Endothelial cell of umbilical vein (primary cell): ENCODE data around the gene NKD2. TPM values are rescaled to one million over a fixed set of nuclear protein-coding genes. Genes with fewer than 3 reads are reported as not detected.

ENCODE experiments used
- BruUV-seq: library from RNA; stranded (reverse); fragments of 400-500 nt; replicated peaks from 2 replicates; lab custom pipeline; 2021; lab: Mats Ljungman, UMichigan
- CTCF ChIA-PET: fragments of 300-600, 350-600 bp; sonication (Branson Sonifier 250); formaldehyde crosslinking; loops from one replicate; lab custom pipeline; 2021; ENCODE audit warnings: antibody characterized with exemption, inconsistent platforms; lab: Charles Lee
- POLR2A ChIA-PET: fragments of 300-600, 350-600 bp; sonication (Branson Sonifier 250); formaldehyde crosslinking; loops from one replicate; lab custom pipeline; 2021; ENCODE audit warnings: antibody characterized with exemption, inconsistent platforms; lab: Charles Lee
- DNase-seq: peaks from one replicate; pipeline ENCODE4 v3.0.0-alpha.2; 2011; ENCODE audit warnings: low read depth, low spot score
- FAIRE-seq: peaks from 2 replicates; lab custom pipeline; 2011; peaks lifted over from hg19 to GRCh38; lab: Jason Lieb, UNC
- H2AFZ ChIP-seq: 2 replicates; pipeline ENCODE4 v1.6.0; 2012; ENCODE audit warnings: low read depth, low read length, control low read depth, inconsistent platforms
- H3K27ac ChIP-seq: 2 replicates; pipeline ENCODE4 v1.5.1; 2011; ENCODE audit warnings: low read depth, mild to moderate bottlenecking, control low read depth, low read length, moderate library complexity; ENCODE audit not compliant: insufficient read depth
- H3K27me3 ChIP-seq, 2 experiments: 2 replicates each; pipeline versions ENCODE4 v1.6.0 to v1.6.1; 2011; ENCODE audit warnings: low read length in 2 of 2, mixed read lengths in 1 of 2; ENCODE audit not compliant: control insufficient read depth in 2 of 2, insufficient read depth in 2 of 2
- H3K36me3 ChIP-seq, 2 experiments: 2 replicates in 1 of 2; 3 replicates in 1 of 2; pipeline ENCODE4 v1.5.1; 2011; ENCODE audit warnings: low read length in 2 of 2, mild to moderate bottlenecking in 1 of 2, moderate library complexity in 1 of 2; ENCODE audit not compliant: control insufficient read depth in 2 of 2, insufficient read depth in 2 of 2; ENCODE audit errors: extremely low read depth in 1 of 2
- H3K4me1 ChIP-seq: 3 replicates; pipeline ENCODE4 v1.5.1; 2011; ENCODE audit warnings: mild to moderate bottlenecking, low read length; ENCODE audit not compliant: control insufficient read depth, insufficient read depth; ENCODE audit errors: extremely low read depth
- H3K4me2 ChIP-seq: 2 replicates; pipeline ENCODE4 v1.6.1; 2011; ENCODE audit warnings: low read length, control low read depth, mixed read lengths; ENCODE audit not compliant: insufficient read depth
- H3K4me3 ChIP-seq, 3 experiments: fragments of 200-600 bp in 1 of 3; sonication (generic), shearing (Covaris generic) in 1 of 3; replicated peaks in 1 of 3; 2 replicates each; pipeline ENCODE4 v1.5.1; 2011 to 2016; ENCODE audit warnings: control low read depth in 3 of 3, low read length in 3 of 3, mild to moderate bottlenecking in 2 of 3, inconsistent platforms in 1 of 3, low read depth in 1 of 3, moderate library complexity in 1 of 3; ENCODE audit not compliant: insufficient read depth in 1 of 3
- H3K79me2 ChIP-seq: 2 replicates; pipeline ENCODE4 v1.6.0; 2012; ENCODE audit warnings: low read length, inconsistent platforms; ENCODE audit not compliant: control insufficient read depth, insufficient read depth
- H3K9ac ChIP-seq: replicated peaks from 2 replicates; pipeline ENCODE3; 2011; ENCODE audit warnings: low read length, control low read depth; ENCODE audit not compliant: insufficient read depth; ENCODE audit errors: extremely low read depth
- H3K9me1 ChIP-seq: replicated peaks from 3 replicates; pipeline ENCODE4 v1.6.0; 2011; ENCODE audit warnings: mild to moderate bottlenecking, low read length; ENCODE audit not compliant: control insufficient read depth, insufficient read depth; ENCODE audit errors: extremely low read depth
- H3K9me3 ChIP-seq: replicated peaks from 2 replicates; pipeline ENCODE4 v1.5.1; 2012; ENCODE audit warnings: low read length, inconsistent platforms; ENCODE audit not compliant: control insufficient read depth, insufficient read depth
- H4K20me1 ChIP-seq: replicated peaks from 2 replicates; pipeline ENCODE3; 2011; ENCODE audit warnings: mild to moderate bottlenecking, low read length; ENCODE audit not compliant: control insufficient read depth, insufficient read depth; ENCODE audit errors: extremely low read depth
- CTCF ChIP-seq, 2 donors: IDR thresholded peaks; 1 replicate in 1 of 2; 2 replicates in 1 of 2; pipeline ENCODE4 v1.5.1; 2011; ENCODE audit warnings: low read length in 2 of 2, mild to moderate bottlenecking in 2 of 2, moderate library complexity in 2 of 2, control low read depth in 1 of 2, inconsistent platforms in 1 of 2, low read depth in 1 of 2; ENCODE audit not compliant: insufficient read depth in 1 of 2; ENCODE audit errors: extremely low read depth in 1 of 2
- EZH2 ChIP-seq: IDR thresholded peaks from 2 replicates; pipeline ENCODE4 v1.6.1; 2012; ENCODE audit warnings: borderline replicate concordance, low read depth, mild to moderate bottlenecking, moderate library complexity, low read length, inconsistent platforms; ENCODE audit not compliant: severe bottlenecking
- FOS ChIP-seq: IDR thresholded peaks from 2 replicates; pipeline ENCODE4 v1.6.1; 2011; ENCODE audit warnings: mild to moderate bottlenecking, low read length, moderate library complexity, borderline replicate concordance; ENCODE audit not compliant: insufficient read depth
- GATA2 ChIP-seq: IDR thresholded peaks from 2 replicates; pipeline ENCODE4 v1.7.0; 2011; ENCODE audit warnings: low read depth, mild to moderate bottlenecking, moderate library complexity, mixed read lengths, low read length; ENCODE audit not compliant: insufficient read length, insufficient read depth
- JUN ChIP-seq: IDR thresholded peaks from 2 replicates; pipeline ENCODE4 v1.6.1; 2011; ENCODE audit warnings: borderline replicate concordance, low read depth; ENCODE audit not compliant: insufficient read length, insufficient read depth
- MAX ChIP-seq: IDR thresholded peaks from 2 replicates; pipeline ENCODE4 v1.6.1; 2011; ENCODE audit not compliant: insufficient read depth, insufficient read length
- MYC ChIP-seq: IDR thresholded peaks from one replicate; pipeline ENCODE4 v1.6.1; 2011; ENCODE audit warnings: mild to moderate bottlenecking, low read depth, low read length
- POLR2A ChIP-seq: IDR thresholded peaks from 2 replicates; pipeline ENCODE4 v1.6.1; 2012; ENCODE audit warnings: low read depth, mild to moderate bottlenecking, control low read depth, low read length
- POLR2AphosphoS5 ChIP-seq: IDR thresholded peaks from 2 replicates; pipeline ENCODE4 v1.6.1; 2012; ENCODE audit warnings: low read depth, mild to moderate bottlenecking, control low read depth, low read length, moderate library complexity; ENCODE audit not compliant: insufficient read depth
- dilution Hi-C: fragments of 300-500 bp; cut with MboI; formaldehyde crosslinking; loops from one replicate; pipeline ENCODE4 v1.15.0; 2019; ENCODE audit warnings: low sequenced_read_pairs; ENCODE audit not compliant: extremely low pct_ligation_motif_present
- intact Hi-C: fragments of 100-400 bp; cut with micrococcal nuclease; formaldehyde crosslinking; loops from one replicate; pipeline ENCODE4 v1.10.0; 2022
- polyA plus RNA-seq, 4 experiments: library from polyadenylated mRNA; depleted of rRNA in 3 of 4; stranded (reverse) in 3 of 4; unstranded in 1 of 4; fragments of >200 nt; gene quantifications; 2 replicates each; pipeline versions ENCODE4 v1.2.1 to v1.2.3, GENCODE V29; 2011 to 2012; ENCODE audit warnings: missing spikeins in 1 of 4
- total RNA-seq: library from RNA; stranded (reverse); gene quantifications from 2 replicates; pipeline ENCODE4 v1.2.3, GENCODE V29; 2021

NKD2 gene
- total and polyA plus RNA-seq, 2 donors (not counting 3 experiments of a cell fraction or from before 2014, with no cell fraction given) = 0.08 TPM; not detected in 1

DNA sequence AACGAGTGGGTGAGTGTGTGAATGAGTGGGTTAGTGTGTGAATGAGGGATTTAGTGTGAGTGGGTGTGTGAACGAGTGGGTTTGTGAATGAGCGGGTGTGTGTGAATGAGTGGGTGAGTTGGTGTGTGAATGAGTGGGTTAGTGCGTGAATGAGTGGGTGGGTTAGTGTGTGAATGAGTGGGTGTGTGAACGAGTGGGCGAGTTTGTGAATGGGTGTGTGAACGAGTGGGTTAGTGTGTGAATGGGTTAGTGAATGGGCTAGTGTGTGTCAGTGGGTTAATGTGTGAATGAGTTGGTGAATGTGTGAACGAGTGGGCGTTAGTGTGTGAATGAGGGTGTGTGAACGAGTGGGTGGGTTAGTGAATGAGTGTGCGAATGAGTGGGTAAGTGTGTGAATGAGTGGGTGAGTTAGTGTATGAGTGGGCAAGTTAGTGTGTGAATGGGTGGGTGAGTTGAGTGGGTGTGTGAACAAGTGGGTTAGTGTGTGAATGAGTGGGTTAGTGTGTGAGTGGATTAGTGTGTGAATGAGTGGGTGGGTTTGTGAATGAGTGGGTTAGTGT lies 39.6 kb downstream of the NKD2 start:
- H3K36me3 ChIP-seq = peaks cover 2 to 5% of the 10 kb centered on the region in 2 experiments
- H3K27me3 ChIP-seq = no peaks in the 10 kb centered on the region
- H3K9me1 ChIP-seq = no peaks in the 10 kb centered on the region
- TF ChIP-seq CTCF (IDR thresholded peaks at IDR 0.05; ENCODE audit: extremely low read depth in 1 of 2, insufficient read depth in 1 of 2, low read depth in 1 of 2, low read length in 2 of 2) = no peak
- TF ChIP-seq MAX = no peak
- no peak for TF ChIP-seq JUN
- TF ChIP-seq POLR2A = no peak
- TF ChIP-seq FOS = no peak
- TF ChIP-seq POLR2AphosphoS5 = no peak
- TF ChIP-seq GATA2 = no peak
- no peak for TF ChIP-seq MYC
- TF ChIP-seq EZH2 = no peak
- CTCF ChIA-PET = no interaction called here
- H3K27ac ChIP-seq = no peak overlapping the region
- POLR2A ChIA-PET = no interaction called here
- no peak overlapping the region for H3K4me3 ChIP-seq
- no peaks in the 10 kb centered on the region for H3K4me1 ChIP-seq
- H3K9me3 ChIP-seq = no peaks in the 10 kb centered on the region
- H3K4me2 ChIP-seq = no peak overlapping the region
- intact Hi-C loops (no loop called here), dilution Hi-C loops (no loop called here)
- no peak for DNase-seq
- no peak overlapping the region for H3K9ac ChIP-seq
- FAIRE-seq = no peak
- H4K20me1 ChIP-seq = no peaks in the 10 kb centered on the region
- no peaks in the 10 kb centered on the region for H3K79me2 ChIP-seq
- no peak overlapping the region for H2AFZ ChIP-seq
- no TSS peak for BruUV-seq
